ENCODE data around the gene RLF. TPM values are rescaled to one million over a fixed set of nuclear protein-coding genes. Genes with fewer than 3 reads are reported as not detected.

The RLF gene
- total and polyA plus RNA-seq, 9 of the 15 experiments (the other 6 are each of a cell fraction or from before 2014, with no cell fraction given) = 3.6 to 35.0 (median 21.2) TPM

DNA sequence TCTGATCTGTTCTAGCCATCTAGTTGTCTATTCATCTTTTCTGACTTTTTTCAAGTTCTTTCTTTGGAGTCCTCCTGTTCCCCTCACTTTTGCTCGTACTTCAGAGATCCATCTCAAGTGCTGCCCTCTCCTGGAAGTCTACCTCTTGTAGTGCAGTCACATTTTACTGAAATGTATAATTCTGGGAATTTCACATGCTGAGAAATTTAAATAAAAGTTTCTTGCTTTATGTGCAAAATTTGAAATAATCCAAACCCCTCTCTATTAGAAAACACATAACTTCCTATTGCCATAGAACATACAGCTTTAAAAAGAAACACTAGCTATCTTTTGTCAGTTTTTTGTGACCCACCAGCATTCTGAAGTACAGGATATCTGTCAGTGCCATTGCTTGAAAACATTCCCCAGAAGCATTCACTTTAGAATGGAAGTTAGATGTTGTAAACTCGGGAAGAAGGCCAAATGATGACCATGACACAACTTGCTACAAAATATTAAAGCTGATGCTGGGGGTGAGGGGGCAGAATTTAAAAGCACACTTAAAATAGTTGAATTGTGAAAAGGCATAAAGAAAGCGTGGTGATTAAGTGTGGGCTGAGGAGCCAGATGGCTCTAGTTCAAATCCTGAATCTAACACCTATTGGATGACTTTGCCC, 22.0 kb downstream of the RLF start (continued):
- TF ChIP-seq, protein P1, sequence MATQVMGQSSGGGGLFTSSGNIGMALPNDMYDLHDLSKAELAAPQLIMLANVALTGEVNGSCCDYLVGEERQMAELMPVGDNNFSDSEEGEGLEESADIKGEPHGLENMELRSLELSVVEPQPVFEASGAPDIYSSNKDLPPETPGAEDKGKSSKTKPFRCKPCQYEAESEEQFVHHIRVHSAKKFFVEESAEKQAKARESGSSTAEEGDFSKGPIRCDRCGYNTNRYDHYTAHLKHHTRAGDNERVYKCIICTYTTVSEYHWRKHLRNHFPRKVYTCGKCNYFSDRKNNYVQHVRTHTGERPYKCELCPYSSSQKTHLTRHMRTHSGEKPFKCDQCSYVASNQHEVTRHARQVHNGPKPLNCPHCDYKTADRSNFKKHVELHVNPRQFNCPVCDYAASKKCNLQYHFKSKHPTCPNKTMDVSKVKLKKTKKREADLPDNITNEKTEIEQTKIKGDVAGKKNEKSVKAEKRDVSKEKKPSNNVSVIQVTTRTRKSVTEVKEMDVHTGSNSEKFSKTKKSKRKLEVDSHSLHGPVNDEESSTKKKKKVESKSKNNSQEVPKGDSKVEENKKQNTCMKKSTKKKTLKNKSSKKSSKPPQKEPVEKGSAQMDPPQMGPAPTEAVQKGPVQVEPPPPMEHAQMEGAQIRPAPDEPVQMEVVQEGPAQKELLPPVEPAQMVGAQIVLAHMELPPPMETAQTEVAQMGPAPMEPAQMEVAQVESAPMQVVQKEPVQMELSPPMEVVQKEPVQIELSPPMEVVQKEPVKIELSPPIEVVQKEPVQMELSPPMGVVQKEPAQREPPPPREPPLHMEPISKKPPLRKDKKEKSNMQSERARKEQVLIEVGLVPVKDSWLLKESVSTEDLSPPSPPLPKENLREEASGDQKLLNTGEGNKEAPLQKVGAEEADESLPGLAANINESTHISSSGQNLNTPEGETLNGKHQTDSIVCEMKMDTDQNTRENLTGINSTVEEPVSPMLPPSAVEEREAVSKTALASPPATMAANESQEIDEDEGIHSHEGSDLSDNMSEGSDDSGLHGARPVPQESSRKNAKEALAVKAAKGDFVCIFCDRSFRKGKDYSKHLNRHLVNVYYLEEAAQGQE (IDR thresholded peaks at IDR 0.05; ENCODE audit: borderline replicate concordance) = peak; percentile 14; the same call in 1 of the 2 replicates
- TF ChIP-seq, protein P1 (CRISPR knock-in tag; IDR thresholded peaks at IDR 0.05; ENCODE audit: low read depth) = no peak
- no peak for TF ChIP-seq MTA1 (IDR thresholded peaks at IDR 0.05; ENCODE audit: borderline replicate concordance)
- no peak for TF ChIP-seq ZNF57 (CRISPR knock-in tag; IDR thresholded peaks at IDR 0.05)
- TF ChIP-seq, protein P2, sequence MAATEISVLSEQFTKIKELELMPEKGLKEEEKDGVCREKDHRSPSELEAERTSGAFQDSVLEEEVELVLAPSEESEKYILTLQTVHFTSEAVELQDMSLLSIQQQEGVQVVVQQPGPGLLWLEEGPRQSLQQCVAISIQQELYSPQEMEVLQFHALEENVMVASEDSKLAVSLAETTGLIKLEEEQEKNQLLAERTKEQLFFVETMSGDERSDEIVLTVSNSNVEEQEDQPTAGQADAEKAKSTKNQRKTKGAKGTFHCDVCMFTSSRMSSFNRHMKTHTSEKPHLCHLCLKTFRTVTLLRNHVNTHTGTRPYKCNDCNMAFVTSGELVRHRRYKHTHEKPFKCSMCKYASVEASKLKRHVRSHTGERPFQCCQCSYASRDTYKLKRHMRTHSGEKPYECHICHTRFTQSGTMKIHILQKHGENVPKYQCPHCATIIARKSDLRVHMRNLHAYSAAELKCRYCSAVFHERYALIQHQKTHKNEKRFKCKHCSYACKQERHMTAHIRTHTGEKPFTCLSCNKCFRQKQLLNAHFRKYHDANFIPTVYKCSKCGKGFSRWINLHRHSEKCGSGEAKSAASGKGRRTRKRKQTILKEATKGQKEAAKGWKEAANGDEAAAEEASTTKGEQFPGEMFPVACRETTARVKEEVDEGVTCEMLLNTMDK (IDR thresholded peaks at IDR 0.05; ENCODE audit: borderline replicate concordance, insufficient read depth, low read depth, low read length, poor library complexity, severe bottlenecking) = peak; percentile 18
- no peak for TF ChIP-seq MAZ (CRISPR knock-in tag; conservative IDR thresholded peaks at IDR 0.05 in 1 of 2, IDR thresholded peaks at IDR 0.05 in 1 of 2)
- TF ChIP-seq ARNT (IDR thresholded peaks at IDR 0.05) = peak in 1 of 2 experiments; percentile 66; a peak in 1 of 4 replicates
- TF ChIP-seq SMAD3 (CRISPR knock-in tag; conservative IDR thresholded peaks at IDR 0.05) = no peak
- 0 out of 2 replicates have a peak, but pooled peaks have one; percentile 27 for TF ChIP-seq NFATC3 (IDR thresholded peaks at IDR 0.05)
- no peak for TF ChIP-seq HDAC2 (IDR thresholded peaks at IDR 0.05)
- TF ChIP-seq, protein P3, sequence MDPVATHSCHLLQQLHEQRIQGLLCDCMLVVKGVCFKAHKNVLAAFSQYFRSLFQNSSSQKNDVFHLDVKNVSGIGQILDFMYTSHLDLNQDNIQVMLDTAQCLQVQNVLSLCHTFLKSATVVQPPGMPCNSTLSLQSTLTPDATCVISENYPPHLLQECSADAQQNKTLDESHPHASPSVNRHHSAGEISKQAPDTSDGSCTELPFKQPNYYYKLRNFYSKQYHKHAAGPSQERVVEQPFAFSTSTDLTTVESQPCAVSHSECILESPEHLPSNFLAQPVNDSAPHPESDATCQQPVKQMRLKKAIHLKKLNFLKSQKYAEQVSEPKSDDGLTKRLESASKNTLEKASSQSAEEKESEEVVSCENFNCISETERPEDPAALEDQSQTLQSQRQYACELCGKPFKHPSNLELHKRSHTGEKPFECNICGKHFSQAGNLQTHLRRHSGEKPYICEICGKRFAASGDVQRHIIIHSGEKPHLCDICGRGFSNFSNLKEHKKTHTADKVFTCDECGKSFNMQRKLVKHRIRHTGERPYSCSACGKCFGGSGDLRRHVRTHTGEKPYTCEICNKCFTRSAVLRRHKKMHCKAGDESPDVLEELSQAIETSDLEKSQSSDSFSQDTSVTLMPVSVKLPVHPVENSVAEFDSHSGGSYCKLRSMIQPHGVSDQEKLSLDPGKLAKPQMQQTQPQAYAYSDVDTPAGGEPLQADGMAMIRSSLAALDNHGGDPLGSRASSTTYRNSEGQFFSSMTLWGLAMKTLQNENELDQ (CRISPR knock-in tag; IDR thresholded peaks at IDR 0.05; ENCODE audit: borderline replicate concordance) = no peak
- no peak for TF ChIP-seq ZFX (CRISPR knock-in tag; IDR thresholded peaks at IDR 0.05)
- TF ChIP-seq ZNF12 (CRISPR knock-in tag; IDR thresholded peaks at IDR 0.05) = no peak
